Renal cortical epithelial cell (primary cell): ENCODE measurements around the gene CSAD. TPM values are rescaled to one million over a fixed set of nuclear protein-coding genes. Genes with fewer than 3 reads are reported as not detected.

Experiments used
- DNase-seq: peaks from one replicate; pipeline ENCODE4 v3.0.0-alpha.2; 2011; ENCODE audit warnings: low read depth
- total RNA-seq: library from RNA; depleted of rRNA; stranded (reverse); fragments of >200 nt; gene quantifications from 2 replicates; pipeline ENCODE4 v1.2.3, GENCODE V29; 2014

The CSAD gene
- total RNA-seq: 0.17 and 9.1 TPM in 2 replicates

GRCh38 chr12:53180220-53180930 is at the start of gene CSAD, which contains the start of gene ZNF740:
Gene CSAD (minus strand): TSS chr12:53180925. CDS start chr12:53173470, 7,455 bp downstream.
Gene ZNF740 (plus strand): TSS chr12:53180722. CDS start chr12:53181984, 1,262 bp downstream.
- DNase-seq: peak; percentile 92

GRCh38 chr12:53230108-53230845 is 49.6 kb upstream of the CSAD start:
- DNase-seq: peak; percentile 62

GRCh38 chr12:53229454-53229853 is 48.7 kb upstream of the CSAD start:
- DNase-seq: no peak

GRCh38 chr12:53227836-53228235 is 47.1 kb upstream of the CSAD start:
- no peak for DNase-seq

- no peak for DNase-seq
Observed at GRCh38 chr12:53227341-53227740, 46.6 kb upstream of the CSAD start.

- no peak for DNase-seq
Observed at GRCh38 chr12:53226815-53227214, 46.1 kb upstream of the CSAD start.

GRCh38 chr12:53225635-53226424 is 45.1 kb upstream of the CSAD start:
- DNase-seq: no peak

- no peak for DNase-seq
Observed at GRCh38 chr12:53224897-53225634, 44.3 kb upstream of the CSAD start.

GRCh38 chr12:53224061-53224896 is 43.6 kb upstream of the CSAD start:
- DNase-seq: no peak

- no peak for DNase-seq
Observed at GRCh38 chr12:53223389-53224060, 42.8 kb upstream of the CSAD start.

- no peak for DNase-seq
Observed at GRCh38 chr12:53222806-53223261, 42.1 kb upstream of the CSAD start.

GRCh38 chr12:53222170-53222721 is 41.5 kb upstream of the CSAD start:
- DNase-seq: no peak

- DNase-seq: no peak
Observed at GRCh38 chr12:53221203-53222080, 40.7 kb upstream of the CSAD start.

GRCh38 chr12:53220694-53221202 is 40.0 kb upstream of the CSAD start:
- DNase-seq: peak; percentile 67

- peak; percentile 26 for DNase-seq
Observed at GRCh38 chr12:53219956-53220693, 39.4 kb upstream of the CSAD start.

GRCh38 chr12:53219292-53219955 is 38.7 kb upstream of the CSAD start:
- DNase-seq: peak; percentile 32
